HG03025 (cell line): ENCODE measurements around the gene WNT6.

Experiments used
- ATAC-seq: cut with Tn5 transposase; IDR thresholded peaks from one replicate; pipeline ENCODE4 v1.9.1; 2021; ENCODE audit warnings: mild to moderate bottlenecking, moderate library complexity; ENCODE audit not compliant: unreplicated experiment, low FRiP score

Gene WNT6

DNA sequence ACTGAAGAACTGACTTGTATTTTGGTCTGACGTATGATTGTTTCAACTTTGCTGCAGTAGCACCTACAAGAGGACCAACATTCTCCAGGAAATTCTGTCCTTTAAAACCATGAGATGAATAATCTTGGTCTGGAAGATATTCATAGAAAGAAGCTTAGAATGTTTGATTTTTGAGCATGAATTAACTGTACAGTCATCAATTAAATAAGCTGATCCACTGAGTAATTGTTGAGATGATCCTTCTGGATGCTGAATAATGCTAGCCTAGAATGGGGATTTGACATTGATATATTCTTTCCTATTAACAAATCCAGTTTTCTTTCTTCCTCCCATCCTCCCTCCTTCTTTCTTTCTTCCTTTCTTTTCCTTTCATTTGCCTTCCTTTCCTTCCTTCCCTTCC, 60.9 kb downstream of the WNT6 start:
- ATAC-seq, result no peak
